GM21381 (cell line): Measurements from ENCODE around the gene SMARCD1.
A peak's percentile ranks its signal among the peaks of the same experiment; 100 is the strongest.
"Not testable (repeated sequence)": the region's sequence is repeated elsewhere in the genome, so short reads cannot be mapped to it uniquely, and the experiment has no call there.

Source experiments
- ATAC-seq: cut with Tn5 transposase; IDR thresholded peaks from one replicate; pipeline ENCODE4 v1.9.1; 2021; ENCODE audit warnings: mild to moderate bottlenecking, moderate library complexity; ENCODE audit not compliant: unreplicated experiment

SMARCD1 gene

DNA sequence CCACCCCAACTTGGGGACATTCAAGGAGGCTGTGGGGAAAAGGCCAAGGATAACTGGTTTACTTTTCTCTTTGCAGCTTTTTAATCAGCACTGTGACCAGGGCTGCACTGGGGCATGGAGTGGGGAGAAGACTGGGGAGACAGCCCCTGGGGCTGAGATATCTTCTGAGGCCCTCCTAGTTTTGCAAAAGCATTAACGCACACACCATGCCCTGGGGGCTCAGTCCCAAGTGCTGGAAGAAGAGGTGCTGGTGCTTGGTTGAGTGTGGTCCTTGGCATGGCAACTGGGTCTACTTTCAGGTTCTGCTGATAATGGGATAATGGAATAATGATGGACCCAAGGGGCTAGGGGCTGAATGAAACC, 9.4 kb upstream of the SMARCD1 start:
- ATAC-seq: no peak

DNA sequence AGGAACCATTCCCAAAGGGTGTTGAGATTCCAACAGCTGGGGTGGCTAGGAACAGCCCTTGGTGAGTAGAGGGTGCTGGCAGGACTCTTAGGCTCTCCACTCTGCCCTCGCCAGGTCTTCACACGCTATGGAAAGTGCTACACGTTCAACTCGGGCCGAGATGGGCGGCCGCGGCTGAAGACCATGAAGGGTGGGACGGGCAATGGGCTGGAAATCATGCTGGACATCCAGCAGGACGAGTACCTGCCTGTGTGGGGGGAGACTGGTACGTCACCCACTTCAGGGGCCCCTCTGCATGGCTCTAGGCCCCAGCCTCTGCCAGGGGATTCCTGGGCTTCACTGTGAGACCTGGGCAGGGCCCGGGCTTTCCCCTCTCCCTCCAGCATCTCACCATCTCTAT, 8.0 kb upstream of the SMARCD1 start:
- no peak for ATAC-seq

DNA sequence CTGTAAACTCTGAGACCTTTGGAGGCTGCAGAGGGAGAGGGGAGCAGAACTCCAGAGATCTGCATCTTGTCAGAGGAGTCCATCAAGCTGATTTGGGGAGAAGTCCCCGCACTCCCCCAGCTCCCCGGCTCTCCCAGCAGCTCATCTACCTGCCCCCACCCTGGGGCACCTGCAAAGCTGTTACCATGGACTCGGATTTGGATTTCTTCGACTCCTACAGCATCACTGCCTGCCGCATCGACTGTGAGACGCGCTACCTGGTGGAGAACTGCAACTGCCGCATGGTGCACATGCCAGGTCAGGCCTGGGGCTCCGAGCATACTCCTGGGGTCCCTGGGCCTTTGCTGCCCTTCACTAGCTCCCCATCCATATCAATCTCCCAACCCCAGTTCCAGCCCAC, 6.9 kb upstream of the SMARCD1 start:
- no peak for ATAC-seq

DNA sequence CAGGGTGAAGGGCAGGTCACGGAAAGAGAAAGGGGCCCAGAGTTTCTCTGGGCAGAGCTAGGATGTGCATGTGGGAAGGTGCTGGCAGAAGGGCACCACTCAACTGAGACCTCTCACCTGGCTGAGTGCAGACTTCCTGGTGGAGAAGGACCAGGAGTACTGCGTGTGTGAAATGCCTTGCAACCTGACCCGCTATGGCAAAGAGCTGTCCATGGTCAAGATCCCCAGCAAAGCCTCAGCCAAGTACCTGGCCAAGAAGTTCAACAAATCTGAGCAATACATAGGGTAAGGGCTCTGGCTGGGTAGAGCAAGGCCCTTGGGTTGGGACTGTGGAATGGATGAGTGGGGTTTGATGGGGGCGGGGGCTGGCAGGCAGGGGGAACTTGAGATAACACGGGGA, 5.4 kb upstream of the SMARCD1 start:
- ATAC-seq: no peak

DNA sequence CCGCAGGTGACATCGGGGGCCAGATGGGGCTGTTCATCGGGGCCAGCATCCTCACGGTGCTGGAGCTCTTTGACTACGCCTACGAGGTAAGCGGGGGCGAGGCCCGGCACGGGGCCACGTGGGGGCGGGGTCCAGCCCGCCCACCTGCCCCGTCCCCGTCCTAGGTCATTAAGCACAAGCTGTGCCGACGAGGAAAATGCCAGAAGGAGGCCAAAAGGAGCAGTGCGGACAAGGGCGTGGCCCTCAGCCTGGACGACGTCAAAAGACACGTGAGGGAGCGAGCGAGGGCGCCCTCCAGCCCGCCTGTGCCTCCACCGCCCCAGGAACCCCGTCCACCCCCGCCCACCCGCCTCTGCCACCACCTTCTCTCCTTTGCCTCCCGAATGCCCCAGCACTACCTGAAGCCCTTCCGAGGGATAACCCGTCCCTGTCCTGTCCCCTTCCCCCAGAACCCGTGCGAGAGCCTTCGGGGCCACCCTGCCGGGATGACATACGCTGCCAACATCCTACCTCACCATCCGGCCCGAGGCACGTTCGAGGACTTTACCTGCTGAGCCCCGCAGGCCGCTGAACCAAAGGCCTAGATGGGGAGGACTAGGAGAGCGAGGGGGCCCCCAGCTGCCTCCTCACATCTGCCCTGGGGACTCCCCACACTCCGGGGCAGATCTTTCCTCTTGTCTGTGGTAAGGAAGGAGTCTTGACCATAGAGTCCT, 3.9 kb upstream of the SMARCD1 start:
- no peak for ATAC-seq

DNA sequence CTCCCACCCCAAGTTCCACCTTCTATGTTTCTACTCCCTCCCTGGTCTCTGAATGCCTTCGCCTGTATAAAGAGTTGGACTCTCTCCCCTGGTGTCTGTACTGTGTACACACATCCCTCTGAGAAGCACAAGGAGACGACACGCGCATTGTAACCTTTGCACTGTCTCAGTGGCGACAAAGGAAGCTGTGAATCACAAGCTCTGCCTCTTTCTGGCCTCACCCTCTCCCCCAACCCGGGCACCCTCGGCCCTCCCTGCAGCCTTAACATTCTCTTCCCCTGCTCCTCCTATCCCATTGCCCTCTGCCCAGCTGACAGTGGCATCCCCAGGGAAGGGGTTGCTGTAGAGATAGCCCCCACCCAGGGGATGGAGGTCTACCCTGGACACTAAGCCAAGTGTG, 2.5 kb upstream of the SMARCD1 start:
- ATAC-seq: no peak

DNA sequence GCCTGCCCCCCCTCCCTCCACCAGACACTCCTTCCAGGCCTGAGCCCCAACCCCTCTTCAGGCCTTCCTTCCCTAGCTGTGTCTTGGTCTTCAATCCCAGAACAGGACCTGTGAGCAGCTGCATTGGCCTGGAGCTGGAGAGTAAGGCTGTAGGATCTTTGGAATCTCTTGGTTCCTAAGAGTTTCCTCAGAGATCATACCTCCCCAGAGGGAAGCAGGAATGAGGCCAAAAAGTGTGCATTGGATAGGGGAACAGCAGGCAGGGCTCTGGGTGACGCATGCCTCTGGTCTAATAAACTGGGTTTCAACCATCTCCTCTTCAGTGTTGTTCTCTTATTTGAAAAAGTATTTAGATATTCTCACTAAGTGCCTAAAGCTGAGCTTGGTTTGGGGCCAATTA, 1.8 kb upstream of the SMARCD1 start:
- no peak for ATAC-seq

DNA sequence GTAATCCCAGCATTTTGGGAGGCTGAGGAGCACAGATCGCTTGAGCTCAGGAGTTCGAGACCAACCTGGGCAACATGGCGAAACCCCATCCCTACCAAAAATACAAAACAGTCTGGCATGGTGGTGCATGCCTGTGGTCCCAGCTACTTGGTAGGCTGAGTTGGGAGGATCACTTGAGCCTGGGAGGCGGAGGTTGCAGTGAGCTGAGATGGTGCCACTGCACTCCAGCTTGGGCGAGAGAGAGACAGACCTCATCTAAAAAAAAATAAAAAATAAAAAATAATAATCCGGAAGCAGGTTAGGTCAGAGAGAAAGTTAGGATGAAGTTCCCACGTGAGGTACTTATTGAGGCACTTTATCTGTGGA, 750 bp upstream of the SMARCD1 start:
- ATAC-seq: not testable (repeated sequence)

DNA sequence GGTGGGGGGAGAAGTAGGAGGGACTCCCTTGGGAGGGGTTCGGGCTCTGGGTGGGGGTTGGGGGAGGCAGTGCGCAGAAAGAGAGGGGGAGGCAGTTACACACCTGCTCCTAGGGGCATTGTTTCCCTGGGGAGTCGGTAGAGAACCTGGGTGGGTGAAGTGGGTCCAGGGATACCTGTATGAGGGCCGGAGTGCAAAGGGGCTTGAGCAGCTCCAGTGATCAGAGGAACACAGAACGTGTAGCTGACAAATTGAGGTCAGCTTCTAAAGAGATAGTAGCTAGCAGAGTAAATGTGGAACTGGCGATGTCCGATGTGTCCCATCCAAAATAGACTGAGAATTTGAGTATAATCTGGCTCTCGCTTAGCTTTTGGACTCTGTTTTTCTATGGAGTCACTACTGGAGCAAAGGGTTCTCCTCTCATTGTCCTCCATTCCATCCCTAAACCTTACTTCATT, 502 bp downstream of the SMARCD1 start:
- peak; percentile 4 for ATAC-seq

DNA sequence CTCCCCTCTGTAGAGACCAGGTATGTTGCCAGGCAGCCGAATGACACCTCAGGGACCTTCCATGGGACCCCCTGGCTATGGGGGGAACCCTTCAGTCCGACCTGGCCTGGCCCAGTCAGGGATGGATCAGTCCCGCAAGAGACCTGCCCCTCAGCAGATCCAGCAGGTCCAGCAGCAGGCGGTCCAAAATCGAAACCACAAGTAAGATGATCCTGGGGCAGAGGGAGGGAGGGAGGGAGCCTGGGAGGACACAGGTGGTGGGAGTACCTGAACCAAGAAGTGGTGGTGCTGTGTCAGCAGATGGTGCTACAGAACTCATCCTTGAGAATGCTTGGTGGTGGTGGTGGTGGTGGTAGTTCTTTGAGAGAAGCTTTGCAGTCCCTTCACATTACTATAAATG, 1.0 kb downstream of the SMARCD1 start:
- no peak for ATAC-seq

DNA sequence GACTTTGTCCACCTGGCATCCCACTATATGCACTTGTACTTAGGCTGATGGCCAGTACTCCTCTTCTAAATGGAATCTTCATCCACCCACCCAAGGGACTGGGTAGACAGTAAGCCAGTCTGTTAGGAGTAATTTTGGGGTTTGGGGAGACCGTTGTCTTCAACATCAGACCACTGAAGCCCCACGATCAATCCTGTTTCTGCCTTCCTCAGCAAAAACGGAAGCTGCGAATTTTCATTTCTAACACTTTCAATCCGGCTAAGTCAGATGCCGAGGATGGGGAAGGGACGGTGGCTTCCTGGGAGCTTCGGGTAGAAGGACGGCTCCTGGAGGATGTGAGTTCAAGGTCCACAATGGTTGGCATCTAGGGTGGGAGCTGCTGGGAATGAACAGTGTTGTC, 2.0 kb downstream of the SMARCD1 start:
- ATAC-seq: no peak

DNA sequence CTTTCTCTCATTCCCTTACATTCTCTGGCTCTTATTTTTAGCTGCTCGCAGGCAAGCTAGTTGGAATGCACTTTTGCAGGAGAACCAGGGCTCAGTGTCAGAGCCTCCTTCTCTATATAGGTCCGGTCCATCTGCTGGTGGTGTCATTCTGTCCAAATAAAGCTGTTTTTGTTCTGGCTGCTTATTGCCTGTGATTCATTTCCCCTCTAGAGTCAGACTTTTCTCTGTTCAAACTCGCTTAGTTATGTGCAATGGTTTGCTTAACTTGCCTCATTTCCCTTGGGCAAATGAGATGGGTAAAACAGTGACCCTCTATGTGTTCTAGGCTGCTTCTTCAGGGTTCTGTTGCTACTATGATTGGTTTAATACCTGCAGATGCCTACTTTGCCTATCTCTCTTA, 2.9 kb downstream of the SMARCD1 start:
- ATAC-seq: no peak

DNA sequence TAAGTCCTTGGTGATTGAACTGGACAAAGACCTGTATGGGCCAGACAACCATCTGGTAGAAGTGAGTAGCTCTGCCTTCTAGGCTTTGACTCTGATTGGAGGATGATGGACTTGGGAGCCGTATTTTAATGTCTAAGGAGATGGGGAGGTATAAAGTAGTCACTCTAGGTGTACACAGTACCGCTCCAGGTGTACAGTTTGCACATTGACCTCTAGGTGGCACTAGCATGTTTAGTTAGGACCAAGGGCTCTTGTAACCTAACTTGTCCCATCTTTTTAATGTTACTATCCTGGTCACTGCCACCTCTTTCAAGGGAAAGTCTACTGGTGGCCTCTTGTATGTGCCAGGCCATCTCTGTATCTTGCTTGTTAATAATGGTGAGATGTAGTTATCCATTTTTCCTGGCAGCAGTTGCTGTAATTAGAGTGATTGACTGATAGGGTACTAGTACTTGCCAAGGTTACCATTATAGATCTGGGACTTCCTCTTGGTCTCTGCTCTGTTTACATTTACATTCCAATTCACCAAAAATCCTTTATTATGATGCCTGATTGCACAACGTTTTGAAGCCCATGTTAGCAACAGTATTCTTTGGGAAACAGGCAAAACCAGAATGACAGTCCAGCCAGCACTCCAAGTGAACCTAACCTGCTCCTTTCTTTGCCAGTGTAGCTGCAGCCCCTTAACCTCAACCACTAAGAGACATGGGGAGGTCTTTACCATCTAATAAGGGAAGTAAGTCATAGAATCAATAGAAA, 3.6 kb downstream of the SMARCD1 start:
- ATAC-seq: no peak

DNA sequence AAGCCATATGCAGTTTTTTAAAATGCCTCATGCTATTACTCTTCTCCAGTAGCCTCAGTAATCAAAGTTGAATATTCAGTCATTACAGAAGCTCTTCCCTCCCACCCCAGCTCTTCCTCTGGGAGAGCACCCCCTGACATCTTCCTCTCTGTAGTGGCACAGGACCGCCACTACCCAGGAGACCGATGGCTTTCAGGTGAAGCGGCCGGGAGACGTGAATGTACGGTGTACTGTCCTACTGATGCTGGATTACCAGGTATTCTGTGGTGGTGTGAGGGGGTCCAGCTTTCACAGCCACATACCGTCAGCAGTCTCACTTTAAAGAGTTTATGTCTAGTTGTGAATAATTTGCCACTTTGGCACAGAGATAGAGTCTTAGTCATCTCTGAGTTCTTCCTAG, 4.6 kb downstream of the SMARCD1 start:
- ATAC-seq: no peak

DNA sequence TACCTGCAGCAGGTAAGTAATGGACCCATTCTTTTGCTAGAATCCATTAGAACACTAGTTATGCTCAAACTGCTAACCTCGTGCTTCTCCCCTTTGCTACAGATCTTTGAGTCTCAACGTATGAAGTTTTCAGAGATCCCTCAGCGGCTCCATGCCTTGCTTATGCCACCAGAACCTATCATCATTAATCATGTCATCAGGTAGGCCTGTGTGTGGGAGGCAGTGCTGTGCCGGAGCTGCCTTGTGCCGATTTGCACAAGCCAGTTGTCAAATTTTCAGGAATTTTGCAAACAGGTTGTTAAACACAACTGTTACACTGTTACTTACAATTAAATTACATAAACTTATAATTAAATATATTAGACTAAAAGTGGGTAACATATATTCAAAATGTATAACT, 5.2 kb downstream of the SMARCD1 start:
- ATAC-seq: no peak

DNA sequence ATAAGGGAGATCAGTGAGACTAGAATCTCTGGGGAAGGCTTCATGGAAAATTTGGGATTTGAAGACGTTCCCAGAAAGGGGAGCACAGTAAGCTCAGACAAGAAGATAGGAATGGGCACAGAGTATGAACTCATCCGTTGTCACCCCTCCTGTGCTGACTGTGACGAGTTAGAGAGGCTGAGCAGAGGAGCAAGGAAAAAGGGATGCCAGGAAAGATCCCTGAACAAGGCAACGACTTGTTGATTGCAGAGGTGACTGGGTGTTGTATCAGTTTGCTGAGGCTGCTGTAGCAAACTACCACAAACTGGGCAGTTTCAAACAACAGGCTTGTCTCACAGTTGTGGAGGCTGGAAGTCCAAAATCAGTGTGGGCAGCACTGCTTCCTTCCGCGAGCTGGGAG, 12.8 kb downstream of the SMARCD1 start:
- no peak for ATAC-seq

DNA sequence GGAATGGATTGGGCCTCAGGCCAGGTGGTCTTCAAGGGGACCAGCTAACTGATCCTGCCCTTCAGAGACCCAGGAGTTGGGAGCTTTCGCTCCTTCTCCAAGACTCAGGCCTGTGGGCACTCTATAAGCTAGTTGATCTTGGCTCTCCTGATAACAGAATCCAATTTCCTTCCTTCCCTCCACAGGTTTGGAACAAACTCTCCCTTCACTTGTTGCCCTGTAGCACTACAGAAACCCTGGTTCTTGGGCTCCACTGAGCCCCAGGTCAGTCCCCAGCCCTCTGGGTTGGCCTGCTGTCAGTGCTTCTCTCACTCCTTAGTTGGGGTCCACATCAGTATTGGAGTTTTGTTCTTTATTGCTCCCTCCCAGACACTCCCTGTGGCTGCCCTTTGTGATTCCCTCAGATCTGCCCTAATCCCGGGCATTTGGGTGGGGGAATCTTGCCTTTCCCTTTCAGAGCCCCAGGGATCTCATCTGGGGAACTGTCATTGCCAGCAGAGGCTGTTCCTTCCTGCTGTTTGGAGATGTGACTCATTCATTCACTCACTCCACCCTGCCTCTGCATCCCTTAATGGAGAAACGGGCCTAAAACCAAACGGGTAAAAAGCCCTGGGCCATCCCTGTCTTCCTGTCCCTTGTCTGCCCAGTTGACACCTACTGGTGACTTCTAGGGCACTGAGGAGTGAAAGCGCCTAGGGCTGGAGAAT, 14.3 kb downstream of the SMARCD1 start:
- ATAC-seq: no peak

DNA sequence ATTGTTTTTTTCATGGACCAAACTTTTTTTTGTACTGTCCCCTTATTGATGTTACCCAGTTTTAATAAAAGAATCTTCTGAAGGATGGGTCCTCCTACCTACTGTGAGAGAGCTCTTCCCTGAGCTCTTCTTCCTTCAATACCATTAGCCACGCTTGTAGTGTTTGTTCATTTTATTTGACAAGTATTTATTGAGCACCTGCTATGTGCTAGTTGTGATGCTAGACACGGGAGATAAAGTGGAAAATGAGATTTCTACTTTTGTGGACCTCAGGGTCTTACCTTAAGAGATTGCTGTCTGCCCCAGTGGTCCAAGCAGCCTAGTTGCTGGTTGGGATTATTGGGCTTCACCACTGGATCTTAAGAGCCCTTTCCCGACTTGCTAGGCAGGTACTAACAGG, 15.4 kb downstream of the SMARCD1 start:
- no peak for ATAC-seq

DNA sequence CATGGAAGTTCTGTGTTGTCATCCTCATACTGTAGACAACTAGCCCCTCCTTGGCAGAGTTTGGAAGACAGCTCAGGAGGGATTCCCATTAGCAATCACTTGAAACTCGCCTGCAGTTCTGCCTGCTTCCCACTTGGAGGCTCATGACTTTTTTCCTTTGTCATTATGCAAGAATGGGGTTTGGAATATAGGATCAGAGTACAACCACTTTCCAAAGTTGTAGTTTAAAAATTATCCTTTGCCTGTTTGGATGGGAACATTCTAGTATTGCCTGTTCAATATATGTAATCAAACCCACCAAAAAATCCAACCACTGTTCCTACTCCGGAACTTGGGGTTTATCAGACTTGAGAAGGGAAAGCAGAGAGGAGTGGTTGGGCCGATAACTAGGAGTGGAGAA, 16.5 kb downstream of the SMARCD1 start:
- no peak for ATAC-seq

DNA sequence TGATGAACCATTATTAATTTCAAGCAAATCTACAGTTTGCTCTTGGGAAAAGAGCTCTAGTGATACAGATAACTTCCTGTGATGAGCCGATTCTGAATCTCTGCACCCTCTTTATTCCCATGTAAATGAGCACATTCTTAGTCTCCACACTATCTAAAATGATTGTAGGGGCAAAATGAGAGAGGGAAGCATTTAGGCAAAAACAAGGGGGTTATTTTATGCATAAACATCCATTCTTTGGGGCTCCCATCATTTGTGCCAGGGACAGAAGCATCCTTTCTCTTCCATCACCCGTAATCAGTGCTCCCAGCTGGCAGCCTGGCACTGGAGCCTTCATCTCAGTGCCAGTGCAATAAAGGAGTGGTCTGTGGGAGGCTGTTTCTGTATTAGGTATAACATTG, 17.0 kb downstream of the SMARCD1 start:
- no peak for ATAC-seq

DNA sequence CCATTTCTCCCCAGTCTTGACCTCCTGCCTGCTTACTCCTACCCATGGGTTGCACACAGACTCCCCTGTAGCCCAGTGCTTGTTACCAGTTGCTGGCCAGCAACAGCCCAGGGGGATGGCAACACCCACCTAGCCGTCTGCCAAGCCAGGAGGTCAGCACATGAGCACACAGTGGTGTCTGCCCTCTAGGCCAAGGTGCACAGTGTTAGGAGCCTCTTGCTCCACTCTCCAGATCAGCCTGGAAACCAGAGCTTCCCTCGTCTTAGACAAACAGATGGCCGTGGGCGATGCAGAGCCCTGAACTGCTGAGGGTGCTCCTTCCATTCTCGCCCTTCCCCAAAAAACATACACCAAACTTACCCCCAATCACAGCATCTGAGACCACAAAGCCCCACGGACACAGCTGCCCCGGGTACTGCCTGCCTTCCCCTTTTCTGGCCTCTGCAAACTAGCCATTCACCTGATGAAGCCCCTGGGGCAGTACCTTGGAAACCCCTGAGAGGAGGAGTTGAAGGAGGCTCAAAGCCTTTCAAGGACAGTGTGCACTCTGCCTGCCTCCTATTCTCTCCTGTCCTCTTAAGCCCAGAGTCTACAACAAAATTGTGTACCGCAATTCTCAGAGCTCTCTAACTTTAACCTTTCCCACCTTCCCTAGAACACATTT, 17.6 kb downstream of the SMARCD1 start:
- ATAC-seq: no peak

DNA sequence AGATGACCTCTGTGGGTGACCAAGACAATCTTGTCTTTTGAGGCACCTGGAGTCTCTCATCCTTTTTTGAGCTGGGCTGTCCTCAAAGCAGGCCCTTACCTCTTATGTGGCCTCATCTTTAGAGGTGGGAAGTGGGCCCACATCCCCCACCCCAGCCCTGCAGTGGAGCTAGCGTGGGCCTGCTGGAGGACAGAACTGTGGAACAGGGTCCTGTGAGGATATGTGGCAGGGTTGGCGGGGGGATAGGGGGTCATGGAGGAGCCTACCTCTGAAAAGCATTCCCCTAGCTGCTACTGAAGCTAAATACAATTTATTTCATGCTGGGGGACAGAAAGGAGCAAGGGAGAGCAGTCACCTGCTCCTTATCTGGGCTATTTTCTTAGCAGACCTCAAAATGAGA, 18.2 kb downstream of the SMARCD1 start:
- no peak for ATAC-seq
